ENCODE results near the gene TEX13C.
"Not testable (repeated sequence)": the region's sequence is repeated elsewhere in the genome, so short reads cannot be mapped to it uniquely, and the experiment has no call there.

- not testable (repeated sequence) for TF ChIP-seq EZH2 (IDR thresholded peaks at IDR 0.05; ENCODE audit: borderline replicate concordance, low read length); CTCF (IDR thresholded peaks at IDR 0.05; ENCODE audit: low read length)
These were observed 505 bp upstream of the TEX13C start for GRCh38 chrX:125319166-125319565.

Measured in OCI-LY1 (cell line).